GM18505 (cell line): ENCODE measurements around the gene ZNF398.
"Not testable (repeated sequence)": the region's sequence is repeated elsewhere in the genome, so short reads cannot be mapped to it uniquely, and the experiment has no call there.

Source experiments
- ATAC-seq: cut with Tn5 transposase; IDR thresholded peaks from one replicate; pipeline ENCODE4 v1.9.1; 2021; ENCODE audit not compliant: unreplicated experiment
- POLR2A ChIP-seq: IDR thresholded peaks from 4 replicates; pipeline ENCODE4 v1.6.1; 2011; ENCODE audit warnings: borderline replicate concordance; ENCODE audit not compliant: insufficient read depth, insufficient read length; ENCODE audit errors: extremely low read depth

The ZNF398 gene

DNA sequence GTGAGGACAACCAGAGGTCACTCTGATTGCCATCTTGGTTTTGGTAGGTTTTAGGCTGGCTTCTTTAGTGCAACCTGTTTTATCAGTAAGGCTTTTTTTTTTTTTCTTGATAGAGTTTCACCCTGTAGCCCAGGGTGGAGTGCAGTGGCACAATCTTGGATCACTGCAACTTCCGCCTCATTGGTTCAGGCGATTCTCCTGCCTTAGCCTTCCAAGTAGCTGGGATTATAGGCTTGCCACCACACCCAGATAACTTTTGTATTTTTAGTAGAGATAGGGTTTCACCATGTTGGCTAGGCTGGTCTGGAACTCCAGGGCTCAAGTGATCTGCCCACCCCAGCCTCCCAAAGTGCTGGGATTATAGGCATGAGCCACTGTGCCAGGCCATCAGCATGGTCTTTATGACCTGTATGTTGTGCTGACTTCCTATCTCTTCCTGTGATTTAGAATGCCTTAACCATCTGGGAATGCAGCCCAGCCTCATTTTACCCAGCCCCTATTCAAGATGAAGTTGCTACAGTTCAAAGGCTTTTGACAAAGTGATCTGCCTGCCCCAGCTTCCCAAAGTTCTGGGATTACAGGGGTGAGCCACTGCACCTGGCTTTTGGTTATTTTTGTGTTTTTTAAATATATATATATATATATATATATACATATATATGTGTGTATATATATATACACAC is 14.1 kb upstream of the ZNF398 start:
- ATAC-seq: no peak
- TF ChIP-seq POLR2A: no peak

DNA sequence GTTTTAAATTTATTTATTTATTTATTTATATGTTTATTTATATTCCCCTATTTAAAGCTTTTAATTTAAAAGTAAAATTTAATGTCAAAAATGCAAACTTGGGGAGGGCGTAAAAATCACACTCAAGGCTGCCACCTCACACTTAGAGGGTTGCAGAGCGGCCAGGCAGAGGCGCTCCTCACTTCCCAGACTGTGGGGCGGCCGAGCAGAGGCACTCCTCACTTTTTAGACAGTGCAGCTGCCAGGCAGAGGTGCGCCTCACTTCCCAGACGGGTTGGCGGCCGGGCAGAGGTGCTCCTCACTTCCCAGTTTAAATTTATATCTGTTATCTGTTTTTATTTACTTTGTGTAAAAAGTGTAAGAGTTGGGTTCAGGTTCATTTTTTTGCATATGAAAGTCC is 11.1 kb upstream of the ZNF398 start:
- TF ChIP-seq POLR2A: no peak
- ATAC-seq: no peak

DNA sequence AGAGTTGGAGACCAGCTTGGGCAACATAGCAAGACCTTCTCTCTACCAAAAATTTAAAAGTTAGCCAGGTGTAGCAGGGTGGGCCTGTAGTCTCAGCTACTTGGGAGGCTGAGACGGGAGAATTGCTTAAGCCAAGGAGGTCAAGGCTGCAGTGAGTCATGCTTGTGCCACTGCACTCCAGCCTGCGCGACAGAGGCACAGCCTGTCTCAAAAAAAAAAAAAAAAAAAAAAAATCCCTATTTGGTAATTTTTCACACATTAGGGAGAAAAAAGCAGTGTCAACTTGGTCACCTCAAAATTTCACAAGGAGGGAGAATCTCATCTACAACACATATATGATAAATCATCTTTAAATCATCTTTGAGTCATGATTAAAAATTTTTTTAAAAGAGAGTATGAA is 6.4 kb upstream of the ZNF398 start:
- no peak for TF ChIP-seq POLR2A
- no peak for ATAC-seq

DNA sequence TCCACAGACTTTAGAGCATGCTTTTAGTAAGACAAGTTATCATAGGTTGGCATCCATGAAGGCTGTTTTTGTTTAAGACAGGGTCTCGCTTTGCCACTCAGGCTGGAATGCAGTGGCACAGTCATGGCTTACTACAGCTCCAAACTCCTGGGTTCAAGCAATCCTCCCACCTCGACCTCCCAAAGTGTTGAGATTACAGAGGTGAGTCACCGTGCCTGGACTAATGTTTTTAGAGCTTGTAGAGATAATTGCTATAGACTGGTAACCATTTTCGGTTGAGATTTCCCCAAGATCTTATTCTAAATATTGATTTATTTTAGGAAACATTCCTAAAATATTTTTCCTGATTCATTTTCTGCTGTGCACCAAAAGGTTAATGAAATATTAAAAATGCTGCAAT is 5.4 kb upstream of the ZNF398 start:
- no peak for ATAC-seq
- TF ChIP-seq POLR2A: no peak

DNA sequence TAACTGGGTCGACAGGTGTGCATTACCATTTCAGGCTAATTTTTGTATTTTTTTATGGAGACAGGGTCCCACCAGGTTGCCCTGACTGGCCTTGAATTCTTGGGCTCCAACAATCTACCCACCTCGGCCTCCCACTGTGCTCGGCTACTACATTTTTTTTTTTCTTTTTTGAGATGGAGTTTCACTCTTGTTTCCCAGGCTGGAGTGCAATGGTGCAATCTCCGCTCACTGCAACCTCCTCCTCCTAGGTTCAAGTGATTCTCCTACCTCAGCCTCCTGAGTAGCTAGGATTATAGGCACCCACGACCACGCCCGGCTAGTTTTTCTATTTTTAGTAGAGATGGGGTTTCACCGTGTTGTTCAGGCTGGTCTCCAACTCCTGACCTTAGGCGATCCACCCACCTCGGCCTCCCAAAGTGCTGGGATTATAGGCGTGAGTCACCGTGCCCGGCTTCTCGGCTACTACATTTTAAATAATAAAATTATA is 2.8 kb upstream of the ZNF398 start:
- not testable (repeated sequence) for ATAC-seq

DNA sequence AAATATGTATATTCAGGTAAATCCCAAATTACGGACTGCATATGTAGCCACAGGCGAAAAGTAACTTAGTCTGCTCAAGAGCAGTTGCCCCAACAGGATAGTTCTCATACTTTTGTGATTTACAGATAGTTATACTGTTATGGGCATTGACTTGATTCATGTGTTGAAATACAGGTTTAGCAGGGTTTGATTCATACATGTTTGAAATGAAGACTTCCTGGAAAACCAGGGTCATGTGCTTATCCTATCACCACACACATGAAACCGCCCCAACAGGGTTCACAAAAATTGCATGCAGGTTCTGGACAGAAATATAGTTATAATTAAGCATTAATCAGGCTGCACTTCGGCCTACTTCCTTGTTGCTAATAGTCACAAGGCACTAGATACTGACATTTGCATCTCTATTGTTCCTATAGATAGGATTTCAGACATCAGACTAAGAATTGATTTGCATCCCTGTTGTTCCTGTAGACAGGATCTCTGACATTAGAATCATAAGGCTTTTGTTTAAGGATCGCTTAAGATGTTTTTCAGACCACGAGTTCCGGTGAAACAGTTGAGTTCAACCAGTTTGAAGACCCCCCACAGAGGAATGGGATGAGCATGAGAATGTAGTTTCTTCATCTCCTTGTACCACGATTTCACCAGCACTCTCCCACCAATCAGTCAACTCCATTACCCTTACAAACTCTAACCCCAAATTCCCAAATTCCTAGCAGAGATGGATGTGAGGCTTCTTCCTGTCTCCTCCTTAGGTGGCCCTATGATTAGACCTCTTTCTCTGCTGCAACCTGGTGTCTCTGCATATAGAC is 2.0 kb upstream of the ZNF398 start:
- TF ChIP-seq POLR2A: no peak
- ATAC-seq: no peak

DNA sequence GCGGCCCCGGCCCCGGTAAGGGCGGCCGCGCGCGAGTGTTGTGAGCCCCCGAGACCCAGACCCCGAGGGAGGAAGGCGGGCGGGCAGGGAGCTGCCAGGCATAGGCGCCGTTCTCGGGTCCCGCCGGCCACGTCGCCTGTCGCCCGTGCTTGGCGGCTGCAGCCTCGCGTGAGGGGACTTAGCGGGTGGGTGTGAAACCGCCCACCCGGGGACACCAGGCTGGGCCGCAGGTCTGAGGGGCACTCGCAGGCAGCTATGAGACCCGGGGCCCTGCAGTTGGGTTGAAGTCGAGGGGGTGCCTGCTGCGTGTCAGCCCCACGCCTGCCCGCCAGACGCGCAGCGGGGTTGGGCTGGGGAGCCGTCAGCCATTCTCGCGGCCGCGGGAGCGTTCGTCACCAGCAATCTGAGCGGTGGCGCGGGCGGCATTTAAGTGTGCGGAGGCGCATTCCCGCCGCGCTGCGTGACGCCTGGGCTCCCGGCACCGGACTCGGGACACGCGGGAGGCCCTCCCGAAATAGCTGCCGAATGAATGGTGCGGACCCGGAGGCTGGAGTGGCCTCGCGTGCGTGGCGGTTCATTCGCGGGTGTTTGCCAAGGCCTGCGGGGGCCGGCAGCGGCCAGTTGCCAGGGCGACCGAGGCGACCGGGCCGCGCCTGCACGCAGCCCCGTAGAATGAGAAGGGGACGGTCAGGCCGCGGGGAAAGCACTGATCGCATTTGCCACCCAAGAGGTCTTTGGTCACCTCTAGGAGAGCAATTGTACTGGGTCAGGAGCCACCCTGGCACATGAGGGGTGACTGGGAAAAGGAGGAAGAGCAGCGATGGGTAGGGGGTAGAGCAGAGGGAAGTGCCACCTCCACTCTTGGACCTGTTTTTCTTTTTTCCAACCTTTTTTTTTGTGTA is 750 bp downstream of the ZNF398 start:
- peak; percentile 30 for ATAC-seq
- no peak for TF ChIP-seq POLR2A

DNA sequence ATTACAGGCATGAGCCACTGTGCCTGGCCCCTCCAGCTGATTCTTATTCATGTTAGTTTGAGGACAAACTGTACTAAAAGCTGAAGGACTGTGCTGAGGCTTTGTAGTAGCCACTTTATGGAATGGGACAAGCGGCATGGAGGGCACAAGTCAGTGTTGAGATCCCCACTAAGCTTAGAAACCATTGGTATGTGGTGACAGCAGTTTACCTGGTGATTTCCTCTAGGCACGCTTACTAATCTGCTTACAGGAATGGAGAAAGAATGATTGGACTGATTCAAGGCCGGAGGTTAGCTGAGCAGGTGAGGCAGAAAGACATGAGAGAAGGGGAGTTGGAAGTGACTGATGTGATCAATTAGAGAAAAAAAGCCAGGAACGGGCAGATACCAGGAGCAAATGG is 3.7 kb downstream of the ZNF398 start:
- no peak for TF ChIP-seq POLR2A
- ATAC-seq: no peak

DNA sequence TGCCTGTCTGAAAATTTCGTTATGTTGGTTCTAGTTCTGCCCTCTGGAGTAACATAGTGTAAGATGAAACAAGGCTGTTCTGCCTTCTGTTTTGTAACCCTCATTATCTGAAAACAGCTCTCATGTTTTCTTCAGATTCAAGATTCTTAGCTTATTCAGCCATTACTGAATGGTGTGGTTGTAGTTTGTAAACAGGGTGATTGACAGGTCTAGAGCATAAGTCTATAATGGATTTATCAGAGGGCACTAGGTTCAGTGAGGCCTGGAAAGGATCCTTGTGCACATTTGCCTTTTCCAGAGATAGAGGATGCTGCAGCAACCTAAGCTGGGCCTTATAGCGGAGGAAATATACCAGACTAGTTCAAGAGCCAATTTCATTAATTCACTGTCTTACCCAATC is 6.1 kb downstream of the ZNF398 start:
- ATAC-seq: no peak

DNA sequence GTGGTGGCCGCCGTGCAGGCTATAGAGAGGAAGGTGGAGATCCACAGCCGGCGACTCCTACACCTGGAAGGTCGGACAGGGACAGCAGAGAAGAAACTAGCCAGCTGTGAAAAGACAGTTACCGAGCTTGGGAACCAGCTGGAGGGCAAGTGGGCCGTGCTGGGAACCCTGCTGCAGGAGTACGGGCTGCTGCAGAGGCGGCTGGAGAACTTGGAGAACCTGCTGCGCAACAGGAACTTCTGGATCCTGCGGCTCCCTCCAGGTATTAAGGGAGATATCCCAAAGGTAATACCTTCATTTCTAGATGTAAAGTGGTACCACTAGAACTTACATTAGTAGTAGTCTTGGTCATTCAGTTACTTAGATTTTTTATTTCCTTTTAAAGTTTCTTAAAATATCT is 6.8 kb downstream of the ZNF398 start:
- no peak for ATAC-seq
- no peak for TF ChIP-seq POLR2A

More for the DNA sequence above, 6.1 kb downstream of the ZNF398 start:
- no peak for TF ChIP-seq POLR2A

DNA sequence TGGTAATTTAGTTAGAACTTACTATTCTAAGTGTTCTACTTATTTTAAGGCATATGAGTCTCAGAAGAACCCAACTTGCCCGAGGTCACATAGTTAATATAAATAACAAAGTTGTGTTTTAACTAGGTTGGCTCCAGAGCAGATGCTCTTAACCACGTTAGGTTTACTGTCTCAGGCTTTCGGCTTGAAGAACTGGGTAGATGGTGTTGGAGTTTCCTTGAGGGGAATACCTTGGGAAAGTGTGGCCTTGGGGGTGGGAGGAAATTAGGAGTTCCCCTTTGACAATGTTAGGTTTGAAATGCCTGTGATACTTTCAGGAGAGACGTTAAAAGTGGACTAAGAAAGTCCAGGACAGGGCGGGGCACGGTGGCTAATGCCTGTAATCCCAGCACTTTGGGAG is 9.6 kb downstream of the ZNF398 start:
- TF ChIP-seq POLR2A: no peak

DNA sequence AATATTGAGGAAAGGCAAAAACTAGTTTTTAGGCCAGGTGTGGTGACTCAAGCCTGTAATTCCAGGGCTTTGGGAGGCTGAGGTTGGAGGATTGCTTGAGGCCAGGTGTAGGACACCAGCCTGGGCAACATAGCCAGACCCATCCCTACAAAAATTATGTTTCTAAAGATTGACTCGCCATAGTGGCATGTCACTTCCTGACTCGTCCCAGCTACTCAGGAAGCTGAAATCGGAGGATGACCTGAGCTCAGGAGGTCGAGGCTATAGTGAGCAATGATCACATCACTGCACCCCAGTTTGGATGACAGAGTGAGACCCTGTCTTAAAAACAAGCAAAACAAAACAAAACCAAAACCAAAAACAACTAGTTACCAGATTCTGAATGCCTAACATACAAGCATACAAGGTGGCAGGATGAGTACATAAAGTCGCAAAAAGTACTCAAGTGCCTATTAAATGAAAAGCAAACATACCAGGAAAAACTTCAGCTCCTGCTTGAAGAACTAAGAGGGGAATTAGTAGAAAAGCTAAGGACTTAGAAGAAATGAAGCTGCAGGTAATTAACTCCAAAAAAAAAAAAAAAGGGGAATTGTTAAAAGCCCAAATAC is 14.1 kb downstream of the ZNF398 start:
- ATAC-seq: no peak
- TF ChIP-seq POLR2A: no peak

More for the DNA sequence above, 9.6 kb downstream of the ZNF398 start:
- no peak for ATAC-seq

DNA sequence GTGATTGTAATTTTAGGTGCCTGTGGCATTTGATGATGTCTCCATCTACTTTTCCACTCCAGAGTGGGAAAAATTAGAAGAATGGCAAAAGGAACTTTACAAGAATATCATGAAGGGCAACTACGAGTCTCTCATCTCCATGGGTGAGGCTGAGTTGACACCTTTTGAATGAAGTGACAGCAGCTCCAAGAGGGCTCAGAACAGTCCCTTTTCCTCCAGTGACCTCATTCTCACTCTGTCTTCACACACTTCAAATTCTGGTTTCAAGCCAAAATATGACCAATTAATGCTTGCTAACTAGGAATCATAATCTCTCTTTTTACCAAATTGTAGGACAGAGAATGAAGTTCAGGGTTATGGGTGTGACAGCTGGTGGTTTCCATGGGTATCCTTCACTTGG is 18.9 kb downstream of the ZNF398 start:
- no peak for ATAC-seq
- TF ChIP-seq POLR2A: no peak

DNA sequence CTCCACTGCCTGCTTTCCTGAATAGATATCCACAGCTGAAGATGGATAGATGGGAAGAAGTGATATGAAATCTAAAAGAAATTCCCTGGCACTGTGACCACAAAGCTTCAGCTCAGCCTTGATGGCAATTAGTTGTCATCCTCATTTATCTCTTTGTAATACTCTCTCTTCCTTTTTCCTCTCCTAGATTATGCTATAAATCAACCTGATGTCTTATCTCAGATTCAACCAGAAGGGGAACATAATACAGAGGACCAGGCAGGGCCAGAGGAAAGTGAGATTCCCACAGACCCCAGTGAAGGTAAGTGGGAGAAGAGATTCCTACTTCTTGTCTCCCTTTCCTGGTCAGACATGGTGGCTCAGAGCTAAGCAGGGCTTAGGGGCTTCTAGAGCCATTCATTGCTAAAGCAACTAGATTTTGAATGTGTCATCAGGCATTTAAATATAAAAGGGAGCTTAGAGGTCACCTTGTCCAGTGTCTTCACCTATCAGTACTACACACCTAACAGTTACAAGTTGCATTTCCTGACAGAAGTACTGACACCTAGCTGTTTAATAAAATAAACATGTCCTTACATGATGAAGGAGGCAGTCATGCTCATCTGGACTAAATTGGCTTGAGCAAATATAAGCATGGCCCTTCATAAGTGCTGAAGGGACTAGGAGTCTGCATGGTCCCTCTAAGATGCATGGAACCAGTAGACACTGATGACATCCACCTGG is 19.5 kb downstream of the ZNF398 start:
- no peak for ATAC-seq
- no peak for TF ChIP-seq POLR2A
